Measurements from ENCODE around the gene FAM210A.

FAM210A gene

GRCh38 chr18:13643261-13643751 lies 83.1 kb downstream of the FAM210A start:
- no peak for DNase-seq

GRCh38 chr18:13642440-13642827 lies 83.9 kb downstream of the FAM210A start:
- no peak for DNase-seq

GRCh38 chr18:13641551-13642439 lies 84.6 kb downstream of the FAM210A start:
- no peak for DNase-seq

- DNase-seq, result no peak
Observed at GRCh38 chr18:13640266-13640860, 86.0 kb downstream of the FAM210A start.

- no peak for DNase-seq
Observed at GRCh38 chr18:13638719-13639595, 87.4 kb downstream of the FAM210A start.

GRCh38 chr18:13635046-13635445 lies 91.3 kb downstream of the FAM210A start:
- DNase-seq, result no peak

GRCh38 chr18:13633700-13634099 lies 92.7 kb downstream of the FAM210A start:
- DNase-seq, result no peak

GRCh38 chr18:13630716-13631268 lies 95.6 kb downstream of the FAM210A start:
- DNase-seq, result no peak

- peak in 2 of 4 experiments; percentile 19 to 23 for DNase-seq
Observed at GRCh38 chr18:13629841-13630715, 96.3 kb downstream of the FAM210A start.

GRCh38 chr18:13628211-13628610 lies 98.1 kb downstream of the FAM210A start:
- DNase-seq, result no peak

- DNase-seq, result no peak
Observed at GRCh38 chr18:13627639-13628038, 98.7 kb downstream of the FAM210A start.

GRCh38 chr18:13626544-13626908 lies 99.8 kb downstream of the FAM210A start:
- no peak for DNase-seq

- no peak for DNase-seq
Observed at GRCh38 chr18:13625843-13626543, 100.4 kb downstream of the FAM210A start.

- DNase-seq, result no peak
Observed at GRCh38 chr18:13625355-13625754, 101.0 kb downstream of the FAM210A start.

GRCh38 chr18:13624563-13625237 lies 101.7 kb downstream of the FAM210A start:
- no peak for DNase-seq

GRCh38 chr18:13623871-13624270 lies 102.5 kb downstream of the FAM210A start:
- no peak for DNase-seq

GRCh38 chr18:13623348-13623747 lies 103.0 kb downstream of the FAM210A start:
- no peak for DNase-seq

- no peak for DNase-seq
Observed at GRCh38 chr18:13622751-13623150, 103.6 kb downstream of the FAM210A start.

GRCh38 chr18:13621886-13622619 lies 104.3 kb downstream of the FAM210A start:
- DNase-seq, result no peak

- DNase-seq, result no peak
Observed at GRCh38 chr18:13621446-13621849, 104.9 kb downstream of the FAM210A start.
